Upper lobe of left lung (tissue), 4 donors: Measurements from ENCODE around the gene BAD.

Source experiments
- CTCF ChIP-seq, 6 experiments: fragments of 450-650 bp in 4 of 6; fragments of 200-600 bp in 2 of 6; sonication (generic) in 2 of 6; IDR thresholded peaks; one replicate each; pipeline ENCODE4 v1.5.1; 2016 to 2019; ENCODE audit warnings: antibody characterized with exemption in 6 of 6
- POLR2A ChIP-seq, 4 donors: fragments of 450-650 bp; IDR thresholded peaks; one replicate each; pipeline ENCODE4 v1.5.1; 2016 to 2017; ENCODE audit warnings: antibody characterized with exemption in 4 of 4, mild to moderate bottlenecking in 2 of 4

GRCh38 chr11:64249563-64250414 is 34.7 kb downstream of the BAD start:
- TF ChIP-seq CTCF (IDR thresholded peaks at IDR 0.05), result no peak
- no peak for TF ChIP-seq POLR2A (IDR thresholded peaks at IDR 0.05)
